H1 (cell line): ENCODE results near the gene LRRC3C. TPM values are rescaled to one million over a fixed set of nuclear protein-coding genes. Genes with fewer than 3 reads are reported as not detected.

Experiments
- CTCF ChIA-PET: fragments of 300-600 bp; sonication (Branson Sonifier 250); formaldehyde crosslinking; loops from one replicate; lab custom pipeline; 2021; ENCODE audit not compliant: partially characterized antibody; lab: Charles Lee
- POLR2A ChIA-PET: fragments of 300-600 bp; sonication (Branson Sonifier 250); formaldehyde crosslinking; loops from one replicate; lab custom pipeline; 2021; ENCODE audit warnings: inconsistent platforms; ENCODE audit not compliant: partially characterized antibody; lab: Charles Lee
- DNase-seq, 2 experiments: peaks; one replicate each; pipeline versions ENCODE4 v3.0.0 to v3.0.0-alpha.2; 2010 to 2022; ENCODE audit warnings: low spot score in 2 of 2, low read depth in 1 of 2, mixed read lengths in 1 of 2
- FAIRE-seq: peaks from 2 replicates; lab custom pipeline; 2011; peaks lifted over from hg19 to GRCh38; lab: Jason Lieb, UNC
- H2AFZ ChIP-seq: 2 replicates; pipeline ENCODE4 v1.8.1; 2012; ENCODE audit warnings: low read length, inconsistent platforms
- H2AK5ac ChIP-seq: 2 replicates; pipeline ENCODE4 v1.6.1; 2013; ENCODE audit warnings: low read depth, low read length
- H2BK120ac ChIP-seq: replicated peaks from 2 replicates; pipeline ENCODE3; 2013; ENCODE audit warnings: low read depth, low read length, inconsistent platforms
- H2BK12ac ChIP-seq: 2 replicates; pipeline ENCODE4 v1.6.1; 2013; ENCODE audit warnings: low read depth, low read length
- H2BK15ac ChIP-seq: 2 replicates; pipeline ENCODE4 v1.6.1; 2013; ENCODE audit warnings: low read length
- H2BK20ac ChIP-seq: 2 replicates; pipeline ENCODE4 v1.6.1; 2013; ENCODE audit warnings: low read length
- H2BK5ac ChIP-seq: 2 replicates; pipeline ENCODE4 v1.6.1; 2013; ENCODE audit warnings: low read depth, low read length
- H3K14ac ChIP-seq: 2 replicates; pipeline ENCODE4 v1.6.1; 2013; ENCODE audit warnings: inconsistent platforms; ENCODE audit not compliant: insufficient read length
- H3K18ac ChIP-seq: 2 replicates; pipeline ENCODE4 v1.6.1; 2013; ENCODE audit warnings: low read length; ENCODE audit errors: extremely low read depth
- H3K23ac ChIP-seq: 2 replicates; pipeline ENCODE4 v1.6.1; 2013; ENCODE audit warnings: inconsistent platforms; ENCODE audit not compliant: insufficient read length
- H3K23me2 ChIP-seq: 2 replicates; pipeline ENCODE4 v1.6.1; 2013; ENCODE audit warnings: low read depth, low read length
- H3K27ac ChIP-seq: 2 replicates; pipeline ENCODE4 v1.6.1; 2011; ENCODE audit warnings: low read depth, low read length, inconsistent platforms
- H3K27me3 ChIP-seq, 4 experiments: replicated peaks in 1 of 4; 1 replicate in 1 of 4; 2 replicates in 3 of 4; pipeline versions ENCODE4 v1.6.1 to v1.8.1; 2011 to 2013; ENCODE audit warnings: low read length in 3 of 4, mild to moderate bottlenecking in 3 of 4, inconsistent platforms in 2 of 4, mixed read lengths in 2 of 4, moderate library complexity in 1 of 4; ENCODE audit not compliant: control insufficient read depth in 3 of 4, insufficient read depth in 3 of 4; ENCODE audit errors: extremely low read depth in 1 of 4
- H3K36me3 ChIP-seq, 4 experiments: 2 replicates each; pipeline versions ENCODE4 v1.6.1 to v1.8.1; 2011 to 2013; ENCODE audit warnings: mild to moderate bottlenecking in 4 of 4, low read length in 3 of 4, moderate library complexity in 2 of 4, control low read depth in 1 of 4, inconsistent platforms in 1 of 4; ENCODE audit not compliant: insufficient read depth in 4 of 4, control insufficient read depth in 2 of 4
- H3K4ac ChIP-seq: replicated peaks from 2 replicates; pipeline ENCODE3; 2013; ENCODE audit warnings: low read length, low read depth, mixed read lengths, inconsistent platforms; ENCODE audit not compliant: insufficient read length
- H3K4me1 ChIP-seq, 4 experiments: replicated peaks in 1 of 4; 1 replicate in 1 of 4; 2 replicates in 3 of 4; pipeline versions ENCODE4 v1.6.1 to v1.8.1; 2011 to 2013; ENCODE audit warnings: low read length in 3 of 4, inconsistent platforms in 2 of 4, mixed read lengths in 1 of 4; ENCODE audit not compliant: insufficient read depth in 4 of 4, control insufficient read depth in 3 of 4
- H3K4me2 ChIP-seq, 2 experiments: 2 replicates each; pipeline versions ENCODE4 v1.6.1 to v1.8.1; 2011 to 2013; ENCODE audit warnings: low read depth in 2 of 2, low read length in 2 of 2, control low read depth in 1 of 2, inconsistent platforms in 1 of 2, mild to moderate bottlenecking in 1 of 2; ENCODE audit not compliant: insufficient read depth in 1 of 2
- H3K4me3 ChIP-seq, 4 experiments: fragments of 200-600, 300-600 bp in 1 of 4; sonication (generic), shearing (Covaris generic), sonication (Bioruptor Twin) in 1 of 4; 2 replicates each; pipeline versions ENCODE4 v1.5.1 to v1.8.1; 2011 to 2016; ENCODE audit warnings: low read length in 4 of 4, low read depth in 3 of 4, control low read depth in 2 of 4, inconsistent platforms in 2 of 4, mild to moderate bottlenecking in 2 of 4, mixed read lengths in 1 of 4, moderate library complexity in 1 of 4; ENCODE audit not compliant: insufficient read depth in 2 of 4; ENCODE audit errors: extremely low read depth in 1 of 4
- H3K56ac ChIP-seq: replicated peaks from 2 replicates; pipeline ENCODE3; 2013; ENCODE audit warnings: low read depth, mild to moderate bottlenecking, mixed read lengths, low read length, inconsistent platforms; ENCODE audit not compliant: insufficient read length
- H3K79me1 ChIP-seq: 2 replicates; pipeline ENCODE4 v1.6.1; 2013; ENCODE audit warnings: low read depth, low read length, control low read depth
- H3K79me2 ChIP-seq, 2 experiments: 2 replicates each; pipeline versions ENCODE4 v1.6.1 to v1.8.1; 2012 to 2013; ENCODE audit warnings: low read length in 2 of 2, mild to moderate bottlenecking in 2 of 2, inconsistent platforms in 1 of 2; ENCODE audit not compliant: insufficient read depth in 2 of 2, control insufficient read depth in 1 of 2
- H3K9ac ChIP-seq, 4 experiments: replicated peaks in 1 of 4; 1 replicate in 1 of 4; 2 replicates in 3 of 4; pipeline versions ENCODE4 v1.6.1 to v1.8.1; 2011 to 2013; ENCODE audit warnings: low read depth in 3 of 4, low read length in 3 of 4, control low read depth in 2 of 4, mild to moderate bottlenecking in 2 of 4, moderate library complexity in 2 of 4, inconsistent platforms in 1 of 4; ENCODE audit errors: extremely low read depth in 1 of 4
- H3K9me3 ChIP-seq, 2 experiments: 2 replicates each; pipeline versions ENCODE4 v1.6.1 to v1.8.1; 2012 to 2013; ENCODE audit warnings: mild to moderate bottlenecking in 2 of 2, moderate library complexity in 2 of 2, control low read depth in 1 of 2, inconsistent platforms in 1 of 2, low read depth in 1 of 2, low read length in 1 of 2, mixed read lengths in 1 of 2; ENCODE audit not compliant: insufficient read depth in 2 of 2
- H4K20me1 ChIP-seq, 2 experiments: replicated peaks in 1 of 2; 2 replicates each; pipeline versions ENCODE3 to v1.8.1; 2011 to 2013; ENCODE audit warnings: inconsistent platforms in 2 of 2, low read length in 2 of 2, mild to moderate bottlenecking in 1 of 2; ENCODE audit not compliant: insufficient read depth in 2 of 2, control insufficient read depth in 1 of 2
- H4K5ac ChIP-seq: 2 replicates; pipeline ENCODE4 v1.6.1; 2013; ENCODE audit warnings: low read length, low read depth, mixed read lengths, inconsistent platforms; ENCODE audit not compliant: insufficient read length
- H4K8ac ChIP-seq: 2 replicates; pipeline ENCODE4 v1.8.0; 2013; ENCODE audit warnings: mild to moderate bottlenecking, moderate library complexity, low read length, inconsistent platforms; ENCODE audit not compliant: insufficient read depth; ENCODE audit errors: extremely low read depth
- H4K91ac ChIP-seq: replicated peaks from 2 replicates; pipeline ENCODE3; 2013; ENCODE audit warnings: low read length, mixed read lengths, inconsistent platforms; ENCODE audit not compliant: insufficient read length
- CBX5 ChIP-seq: fragments of 300-800, 300-1000 bp; sonication (generic); IDR thresholded peaks from 2 replicates; pipeline ENCODE4 v1.7.1; 2016; ENCODE audit warnings: antibody characterized with exemption, low read length, low read depth
- CTBP2 ChIP-seq: IDR thresholded peaks from 2 replicates; pipeline ENCODE4 v1.7.0; 2011; ENCODE audit warnings: borderline replicate concordance, mild to moderate bottlenecking, moderate library complexity, mixed read lengths, low read length; ENCODE audit not compliant: insufficient read depth, insufficient read length
- CTCF ChIP-seq, 3 experiments: IDR thresholded peaks; 1 replicate in 2 of 3; 2 replicates in 1 of 3; pipeline versions ENCODE4 v1.5.1 to v1.6.1; 2011; ENCODE audit warnings: low read length in 3 of 3, mild to moderate bottlenecking in 3 of 3, inconsistent platforms in 2 of 3, low read depth in 1 of 3, moderate library complexity in 1 of 3; ENCODE audit not compliant: insufficient read depth in 1 of 3; ENCODE audit errors: control extremely low read depth in 1 of 3
- HDAC2 ChIP-seq, 2 experiments: fragments of 300-600 bp in 1 of 2; sonication (generic) in 1 of 2; IDR thresholded peaks; 2 replicates each; pipeline ENCODE4 v1.6.1; 2011 to 2012; ENCODE audit warnings: low read depth in 2 of 2, low read length in 2 of 2, mild to moderate bottlenecking in 2 of 2, moderate library complexity in 2 of 2, borderline replicate concordance in 1 of 2, inconsistent platforms in 1 of 2
- MAX ChIP-seq: IDR thresholded peaks from 2 replicates; pipeline ENCODE4 v1.6.1; 2012; ENCODE audit warnings: inconsistent platforms
- RNF2 ChIP-seq: fragments of 200-900, 300-1000 bp; sonication (generic); IDR thresholded peaks from 2 replicates; pipeline ENCODE4 v1.7.1; 2016; ENCODE audit warnings: borderline replicate concordance, low read depth, mild to moderate bottlenecking, antibody characterized with exemption, low read length; ENCODE audit not compliant: poor library complexity, severe bottlenecking; ENCODE audit errors: missing control alignments
- TAF7 ChIP-seq: optimal IDR thresholded peaks from 2 replicates; pipeline ENCODE3; 2011; ENCODE audit warnings: low read depth, mild to moderate bottlenecking, inconsistent platforms, low read length, moderate library complexity, borderline replicate concordance
- WGBS, 2 experiments: shearing (Covaris generic) in 1 of 2; methylation state at CpG; one replicate each; pipeline versions ENCODE4 v1.1.6 to v1.1.7; 2013 to 2015; ENCODE audit warnings: low lambda C conversion rate in 2 of 2, mixed read lengths in 2 of 2, inconsistent platforms in 1 of 2, low coverage in 1 of 2, missing lambda C conversion rate in 1 of 2; ENCODE audit not compliant: insufficient replicate concordance in 2 of 2, insufficient coverage in 1 of 2, insufficient read length in 1 of 2; ENCODE audit errors: extremely low coverage in 1 of 2, missing lambda C conversion rate in 1 of 2; 5-methylcytosine and 5-hydroxymethylcytosine counted together
- polyA plus RNA-seq, 7 experiments: library from polyadenylated mRNA; depleted of rRNA in 3 of 7; stranded (reverse) in 5 of 7; unstranded in 2 of 7; fragments of >200 nt in 5 of 7; fragments of 200-250 nt in 2 of 7; gene quantifications; 1 replicate in 5 of 7; 2 replicates in 1 of 7; 4 replicates in 1 of 7; pipeline versions ENCODE4 v1.2.1 to v1.2.3, GENCODE V29; 2011 to 2013; ENCODE audit warnings: missing spikeins in 2 of 7, mixed read lengths in 2 of 7
- total RNA-seq: library from RNA; stranded (reverse); fragmentation: NEBNext Ultra II Directional; extraction: Animal tissue kit (Norgen Biotek cat#: 25700); gene quantifications from 2 replicates; pipeline ENCODE4 v1.2.1, GENCODE V29; 2021

LRRC3C gene
- total and polyA plus RNA-seq, 2 of the 8 experiments (the other 6 are each of a cell fraction or from before 2014, with no cell fraction given), result not detected

GRCh38 chr17:39979893-39980350 is 52.4 kb downstream of the LRRC3C start:
- Histone ChIP-seq H3K9me3 (no peaks in the 10 kb centered on the region), H3K56ac (peak overlapping the region; percentile 43), H2BK5ac (peak overlapping the region; percentile 84), H2BK120ac (no peak overlapping the region), H3K14ac (no peak overlapping the region), H3K4me3 (peak overlapping the region; percentile 79 to 99 (median 90)), H2AK5ac (no peak overlapping the region), H3K23me2 (peaks cover 17% of the 10 kb centered on the region), H4K91ac (peak overlapping the region; percentile 36), H2AFZ (peak overlapping the region; percentile 77), H3K36me3 (peaks cover 6 to 9% (median 8%) of the 10 kb centered on the region in 4 experiments; a peak in 6 of 8 replicates), H3K23ac (no peak overlapping the region), H4K8ac (no peak overlapping the region), H2BK15ac (peak overlapping the region; percentile 99; the same call in 1 of the 2 replicates), H3K27me3 (no peaks in the 10 kb centered on the region), H3K9ac (peak overlapping the region in 3 of 4 experiments; percentile 25 to 60 (median 59); a peak in 6 of 7 replicates), H3K79me1 (peaks cover 2% of the 10 kb centered on the region; the same call in 1 of the 2 replicates), H3K27ac (peak overlapping the region; percentile 43; the same call in 1 of the 2 replicates), H4K5ac (peak overlapping the region; percentile 32), H3K4me2 (peak overlapping the region; percentile 69 to 90), H3K79me2 (peaks cover 12 to 28% of the 10 kb centered on the region in 2 experiments), H3K18ac (peak overlapping the region; percentile 55), H2BK20ac (0 out of 2 replicates have a peak overlapping the region, but pooled peaks have one; percentile 40), H2BK12ac (peak overlapping the region; percentile 13; the same call in 1 of the 2 replicates), H4K20me1 (peaks cover 4 to 13% of the 10 kb centered on the region in 2 experiments), H3K4ac (no peak overlapping the region), H3K4me1 (peaks cover 0 to 6% (median 3%) of the 10 kb centered on the region in 4 experiments; a peak in 5 of 7 replicates)
- WGBS, 2 experiments, result 2% methylated on average over 10 of the region's 10 CpGs; no CpG with 5 or more reads in 1 of the 2 experiments
- POLR2A ChIA-PET, result interaction anchor here (0.6 to 2.1 kb wide), 24 partner anchors 8 to 160 kb away, joined by 3 to 7 read pairs (median 4); partner anchors contain the start of genes CASC3, CSF3, GSDMA and LRRC3C
- FAIRE-seq (no peak), DNase-seq (no peak)
- CTCF ChIA-PET, result interaction anchor here (0.6 to 2.7 kb wide), 15 partner anchors 8 to 358 kb away, joined by 3 to 31 read pairs (median 6); no protein-coding TSS in a partner anchor
- no peak for TF ChIP-seq CTBP2
- 0 out of 4 replicates have a peak, but pooled peaks of 1 of the 2 experiments have one; percentile 23 for TF ChIP-seq HDAC2 (IDR thresholded peaks at IDR 0.05; ENCODE audit: borderline replicate concordance in 1 of 2, low read depth in 2 of 2, low read length in 2 of 2)
- peak in 2 of 3 experiments; percentile 17 to 31; a peak in 2 of 4 replicates for TF ChIP-seq CTCF (IDR thresholded peaks at IDR 0.05; ENCODE audit: control extremely low read depth in 1 of 3, insufficient read depth in 1 of 3, low read depth in 1 of 3, low read length in 3 of 3)
- TF ChIP-seq CBX5, result no peak
- TF ChIP-seq TAF7, result no peak
- TF ChIP-seq RNF2, result no peak
- no peak for TF ChIP-seq MAX
